GM12878 (cell line): ENCODE measurements around the gene THAP10. TPM values are rescaled to one million over a fixed set of nuclear protein-coding genes. Genes with fewer than 3 reads are reported as not detected.

Experiments
- ATAC-seq: fragments of 200-7000 bp; cut with Tn5 transposase; 3 replicates; pipeline ENCODE4 v1.9.1; 2020; ENCODE audit warnings: mild to moderate bottlenecking, moderate library complexity
- BruUV-seq: library from RNA; stranded (reverse); fragments of 400-500 nt; replicated peaks from 2 replicates; lab custom pipeline; 2021; lab: Mats Ljungman, UMichigan
- CTCF ChIA-PET: fragments of 300-600 bp; sonication (Branson Sonifier 250); formaldehyde crosslinking; extraction: SDS; loops from one replicate; lab custom pipeline; 2021; ENCODE audit warnings: inconsistent platforms; lab: Yijun Ruan, JAX
- POLR2A ChIA-PET: fragments of 350-600 bp; formaldehyde crosslinking; extraction: SDS; loops from one replicate; lab custom pipeline; 2021; ENCODE audit warnings: inconsistent platforms; lab: Charles Lee
- RAD21 ChIA-PET: fragments of 300-600 bp; sonication (Branson Sonifier 250); formaldehyde crosslinking; loops from one replicate; lab custom pipeline; 2023; ENCODE audit warnings: antibody characterized with exemption; ENCODE audit not compliant: unreplicated experiment; lab: Charles Lee
- SMC1A ChIA-PET: fragments of 300-600 bp; sonication (Branson Sonifier 250); formaldehyde crosslinking; loops from one replicate; lab custom pipeline; 2023; ENCODE audit not compliant: unreplicated experiment, uncharacterized antibody; lab: Charles Lee
- DNase-seq: peaks from one replicate; pipeline ENCODE4 v3.0.0-alpha.2; 2011; ENCODE audit warnings: low read depth, low spot score
- FAIRE-seq: peaks from 3 replicates; lab custom pipeline; 2011; peaks lifted over from hg19 to GRCh38; lab: Jason Lieb, UNC
- H2AFZ ChIP-seq: 2 replicates; pipeline ENCODE4 v1.6.0; 2011; ENCODE audit warnings: low read depth, low read length, control low read depth; ENCODE audit not compliant: control insufficient read depth
- H3K27ac ChIP-seq: 2 replicates; pipeline ENCODE4 v1.5.1; 2011; ENCODE audit warnings: control low read depth; ENCODE audit not compliant: control insufficient read depth, insufficient read depth
- H3K27me3 ChIP-seq, 2 experiments: replicated peaks in 1 of 2; 2 replicates each; pipeline versions ENCODE4 v1.6.0 to v1.6.1; 2011; ENCODE audit warnings: low read length in 1 of 2; ENCODE audit not compliant: control insufficient read depth in 2 of 2, insufficient read depth in 2 of 2
- H3K36me3 ChIP-seq, 2 experiments: 2 replicates each; pipeline ENCODE4 v1.5.1; 2011; ENCODE audit warnings: low read length in 1 of 2; ENCODE audit not compliant: control insufficient read depth in 2 of 2, insufficient read depth in 2 of 2
- H3K4me1 ChIP-seq: 2 replicates; pipeline ENCODE4 v1.6.1; 2011; ENCODE audit warnings: mild to moderate bottlenecking, low read length, moderate library complexity, mixed read lengths; ENCODE audit not compliant: control insufficient read depth, insufficient read depth
- H3K4me2 ChIP-seq: 2 replicates; pipeline ENCODE4 v1.6.0; 2011; ENCODE audit warnings: control low read depth; ENCODE audit not compliant: control insufficient read depth, insufficient read depth
- H3K4me3 ChIP-seq: fragments of 200-600 bp; sonication (generic); 2 replicates; pipeline ENCODE4 v1.5.1; 2016
- H3K79me2 ChIP-seq: 2 replicates; pipeline ENCODE4 v1.6.0; 2011; ENCODE audit warnings: low read length; ENCODE audit not compliant: control insufficient read depth, insufficient read depth
- H3K9ac ChIP-seq: 2 replicates; pipeline ENCODE4 v1.8.0; 2011; ENCODE audit warnings: low read length, control low read depth, mixed read lengths; ENCODE audit not compliant: control insufficient read depth, insufficient read depth
- H3K9me3 ChIP-seq: replicated peaks from 3 replicates; pipeline ENCODE4 v1.5.1; 2011; ENCODE audit warnings: mild to moderate bottlenecking, low read length; ENCODE audit not compliant: control insufficient read depth, insufficient read depth
- H4K20me1 ChIP-seq: 2 replicates; pipeline ENCODE4 v1.6.0; 2011; ENCODE audit not compliant: control insufficient read depth, insufficient read depth
- ATF2 ChIP-seq: IDR thresholded peaks from 2 replicates; pipeline ENCODE4 v1.6.1; 2012; ENCODE audit warnings: low read length, inconsistent platforms
- HCFC1 ChIP-seq: fragments of 150-350 bp; IDR thresholded peaks from 2 replicates; pipeline ENCODE4 v1.6.1; 2014; ENCODE audit warnings: low read length
- JUNB ChIP-seq: IDR thresholded peaks from 2 replicates; pipeline ENCODE4 v1.6.1; 2016; ENCODE audit warnings: antibody characterized with exemption, mild to moderate bottlenecking
- MEF2A ChIP-seq: IDR thresholded peaks from 2 replicates; pipeline ENCODE4 v1.6.1; 2011; ENCODE audit warnings: low read depth, mild to moderate bottlenecking, low read length, moderate library complexity; ENCODE audit not compliant: insufficient read depth
- NFIC ChIP-seq: IDR thresholded peaks from 2 replicates; pipeline ENCODE4 v1.6.1; 2012; ENCODE audit warnings: low read depth, mild to moderate bottlenecking, inconsistent platforms, low read length, moderate library complexity
- RUNX3 ChIP-seq: IDR thresholded peaks from 2 replicates; pipeline ENCODE4 v1.6.1; 2012; ENCODE audit warnings: low read length, inconsistent platforms
- SMAD1 ChIP-seq: fragments of 450-650 bp; IDR thresholded peaks from 2 replicates; pipeline ENCODE4 v1.6.1; 2018; ENCODE audit warnings: mild to moderate bottlenecking, low read depth; ENCODE audit not compliant: partially characterized antibody
- in situ Hi-C: fragments of 300-500 bp; cut with MboI; formaldehyde crosslinking; loops from 9 replicates; pipeline ENCODE4 v1.14.3; 2018; ENCODE audit warnings: mixed read lengths
- intact Hi-C: fragments of 100-400 bp; cut with micrococcal nuclease; formaldehyde crosslinking; loops from one replicate; pipeline ENCODE4 v1.14.2; 2022; ENCODE audit not compliant: unreplicated experiment
- polyA plus RNA-seq, 11 experiments: library from polyadenylated mRNA; depleted of rRNA in 4 of 11; unstranded in 6 of 11; stranded (reverse) in 5 of 11; fragments of >200 nt; fragmentation: Nextera tagmentation in 4 of 11; fragmentation: Illumina TruSeq in 1 of 11; extraction: Ambion mirVana in 4 of 11; extraction: Trizol in 1 of 11; gene quantifications; 1 replicate in 1 of 11; 2 replicates in 10 of 11; pipeline versions ENCODE4 v1.2.1 to v1.2.3, GENCODE V29; 2011 to 2016; ENCODE audit warnings: inconsistent platforms in 2 of 11, missing spikeins in 2 of 11, low read depth in 1 of 11
- total RNA-seq, 4 experiments: library from RNA; depleted of rRNA in 3 of 4; stranded (reverse); fragments of >200 nt in 3 of 4; fragmentation: Illumina TruSeq in 1 of 4; extraction: Trizol in 1 of 4; gene quantifications; 2 replicates each; pipeline versions ENCODE4 v1.2.1 to v1.2.3, GENCODE V29; 2013 to 2021

THAP10 gene
- total and polyA plus RNA-seq, 10 of the 15 experiments (the other 5 are each of a cell fraction or from before 2014, with no cell fraction given), result 0.35 to 5.2 (median 1.4) TPM

GRCh38 chr15:70870051-70870450 is 22.2 kb downstream of the THAP10 start:
- TF ChIP-seq NFIC, result peak; percentile 50; the same call in 1 of the 2 replicates
- TF ChIP-seq HCFC1, result no peak
- peak; percentile 27; the same call in 1 of the 2 replicates for TF ChIP-seq ATF2
- TF ChIP-seq SMAD1, result no peak
- peak; percentile 46; the same call in 1 of the 2 replicates for TF ChIP-seq JUNB
- peak; percentile 49; the same call in 1 of the 2 replicates for TF ChIP-seq MEF2A
- TF ChIP-seq RUNX3, result peak; percentile 89
- RAD21 ChIA-PET, result no interaction called here
- DNase-seq (no peak), FAIRE-seq (peak; percentile 38), ATAC-seq (no peak)
- no peak overlapping the region for H3K4me3 ChIP-seq
- H3K4me2 ChIP-seq, result no peak overlapping the region; the same call in 1 of the 2 replicates
- H3K9ac ChIP-seq, result no peak overlapping the region
- H3K79me2 ChIP-seq, result no peaks in the 10 kb centered on the region
- H3K36me3 ChIP-seq, result no peaks in the 10 kb centered on the region
- H3K9me3 ChIP-seq, result no peaks in the 10 kb centered on the region
- H3K27ac ChIP-seq, result peak overlapping the region; percentile 24; the same call in 1 of the 2 replicates
- no peaks in the 10 kb centered on the region for H4K20me1 ChIP-seq
- intact Hi-C loops, result no loop called here
- CTCF ChIA-PET, result interaction anchor here (1.1 kb wide), 1 partner anchor 12 kb away, joined by 3 read pairs; no protein-coding TSS in a partner anchor
- H3K4me1 ChIP-seq, result peaks cover 6% of the 10 kb centered on the region
- H2AFZ ChIP-seq, result no peak overlapping the region
- no TSS peak for BruUV-seq
- SMC1A ChIA-PET, result no interaction called here
- no peaks in the 10 kb centered on the region for H3K27me3 ChIP-seq
- POLR2A ChIA-PET, result no interaction called here
- in situ Hi-C loops, result no loop called here
